Activated T-helper 1 cell treated with Interleukin-2 at 50 U/mL for 16 hours (primary cell): Measurements from ENCODE around the gene MYT1.

Experiments used
- DNase-seq: peaks from one replicate; pipeline ENCODE4 v3.0.0-alpha.2; 2020; ENCODE audit warnings: low read depth

Gene MYT1

GRCh38 chr20:64219202-64219601, 55.0 kb downstream of the MYT1 start:
- DNase-seq, result no peak

- no peak for DNase-seq
Measured at GRCh38 chr20:64219730-64220129, 55.5 kb downstream of the MYT1 start.

GRCh38 chr20:64220420-64220819, 56.2 kb downstream of the MYT1 start:
- DNase-seq, result no peak

- DNase-seq, result no peak
Measured at GRCh38 chr20:64220891-64221527, 56.8 kb downstream of the MYT1 start.

- DNase-seq, result no peak
Measured at GRCh38 chr20:64222291-64222735, 58.1 kb downstream of the MYT1 start.

GRCh38 chr20:64222851-64223525, 58.7 kb downstream of the MYT1 start:
- no peak for DNase-seq

- no peak for DNase-seq
Measured at GRCh38 chr20:64223526-64224067, 59.3 kb downstream of the MYT1 start.

GRCh38 chr20:64224351-64225170, 60.3 kb downstream of the MYT1 start:
- DNase-seq, result no peak

- DNase-seq, result no peak
Measured at GRCh38 chr20:64225171-64225595, 60.9 kb downstream of the MYT1 start.

GRCh38 chr20:64225828-64226598, 61.8 kb downstream of the MYT1 start:
- no peak for DNase-seq

GRCh38 chr20:64226686-64227580, 62.7 kb downstream of the MYT1 start:
- DNase-seq, result peak; percentile 16

- no peak for DNase-seq
Measured at GRCh38 chr20:64228086-64228653, 63.9 kb downstream of the MYT1 start.

- DNase-seq, result no peak
Measured at GRCh38 chr20:64228751-64229506, 64.7 kb downstream of the MYT1 start.

- DNase-seq, result no peak
Measured at GRCh38 chr20:64229507-64230061, 65.3 kb downstream of the MYT1 start.

GRCh38 chr20:64230461-64231145, 66.4 kb downstream of the MYT1 start:
- no peak for DNase-seq

GRCh38 chr20:64231621-64232550, 67.6 kb downstream of the MYT1 start:
- DNase-seq, result no peak

GRCh38 chr20:64232794-64233193, 68.5 kb downstream of the MYT1 start:
- no peak for DNase-seq

- DNase-seq, result no peak
Measured at GRCh38 chr20:64233725-64234124, 69.5 kb downstream of the MYT1 start.
